H1 (cell line): Measurements from ENCODE around the gene SMOC2. TPM values are rescaled to one million over a fixed set of nuclear protein-coding genes. Genes with fewer than 3 reads are reported as not detected.

ENCODE experiments used
- CTCF ChIA-PET: fragments of 300-600 bp; sonication (Branson Sonifier 250); formaldehyde crosslinking; loops from one replicate; lab custom pipeline; 2021; ENCODE audit not compliant: partially characterized antibody; lab: Charles Lee
- POLR2A ChIA-PET: fragments of 300-600 bp; sonication (Branson Sonifier 250); formaldehyde crosslinking; loops from one replicate; lab custom pipeline; 2021; ENCODE audit warnings: inconsistent platforms; ENCODE audit not compliant: partially characterized antibody; lab: Charles Lee
- DNase-seq, 2 experiments: peaks; one replicate each; pipeline versions ENCODE4 v3.0.0 to v3.0.0-alpha.2; 2010 to 2022; ENCODE audit warnings: low spot score in 2 of 2, low read depth in 1 of 2, mixed read lengths in 1 of 2
- FAIRE-seq: peaks from 2 replicates; lab custom pipeline; 2011; peaks lifted over from hg19 to GRCh38; lab: Jason Lieb, UNC
- H2AFZ ChIP-seq: 2 replicates; pipeline ENCODE4 v1.8.1; 2012; ENCODE audit warnings: low read length, inconsistent platforms
- H2AK5ac ChIP-seq: 2 replicates; pipeline ENCODE4 v1.6.1; 2013; ENCODE audit warnings: low read depth, low read length
- H2BK120ac ChIP-seq: replicated peaks from 2 replicates; pipeline ENCODE3; 2013; ENCODE audit warnings: low read depth, low read length, inconsistent platforms
- H2BK12ac ChIP-seq: 2 replicates; pipeline ENCODE4 v1.6.1; 2013; ENCODE audit warnings: low read depth, low read length
- H2BK15ac ChIP-seq: 2 replicates; pipeline ENCODE4 v1.6.1; 2013; ENCODE audit warnings: low read length
- H2BK20ac ChIP-seq: 2 replicates; pipeline ENCODE4 v1.6.1; 2013; ENCODE audit warnings: low read length
- H2BK5ac ChIP-seq: 2 replicates; pipeline ENCODE4 v1.6.1; 2013; ENCODE audit warnings: low read depth, low read length
- H3K14ac ChIP-seq: 2 replicates; pipeline ENCODE4 v1.6.1; 2013; ENCODE audit warnings: inconsistent platforms; ENCODE audit not compliant: insufficient read length
- H3K18ac ChIP-seq: 2 replicates; pipeline ENCODE4 v1.6.1; 2013; ENCODE audit warnings: low read length; ENCODE audit errors: extremely low read depth
- H3K23ac ChIP-seq: 2 replicates; pipeline ENCODE4 v1.6.1; 2013; ENCODE audit warnings: inconsistent platforms; ENCODE audit not compliant: insufficient read length
- H3K23me2 ChIP-seq: 2 replicates; pipeline ENCODE4 v1.6.1; 2013; ENCODE audit warnings: low read depth, low read length
- H3K27ac ChIP-seq: 2 replicates; pipeline ENCODE4 v1.6.1; 2011; ENCODE audit warnings: low read depth, low read length, inconsistent platforms
- H3K27me3 ChIP-seq, 4 experiments: replicated peaks in 1 of 4; 1 replicate in 1 of 4; 2 replicates in 3 of 4; pipeline versions ENCODE4 v1.6.1 to v1.8.1; 2011 to 2013; ENCODE audit warnings: low read length in 3 of 4, mild to moderate bottlenecking in 3 of 4, inconsistent platforms in 2 of 4, mixed read lengths in 2 of 4, moderate library complexity in 1 of 4; ENCODE audit not compliant: control insufficient read depth in 3 of 4, insufficient read depth in 3 of 4; ENCODE audit errors: extremely low read depth in 1 of 4
- H3K36me3 ChIP-seq, 4 experiments: 2 replicates each; pipeline versions ENCODE4 v1.6.1 to v1.8.1; 2011 to 2013; ENCODE audit warnings: mild to moderate bottlenecking in 4 of 4, low read length in 3 of 4, moderate library complexity in 2 of 4, control low read depth in 1 of 4, inconsistent platforms in 1 of 4; ENCODE audit not compliant: insufficient read depth in 4 of 4, control insufficient read depth in 2 of 4
- H3K4ac ChIP-seq: replicated peaks from 2 replicates; pipeline ENCODE3; 2013; ENCODE audit warnings: low read length, low read depth, mixed read lengths, inconsistent platforms; ENCODE audit not compliant: insufficient read length
- H3K4me1 ChIP-seq, 4 experiments: replicated peaks in 1 of 4; 1 replicate in 1 of 4; 2 replicates in 3 of 4; pipeline versions ENCODE4 v1.6.1 to v1.8.1; 2011 to 2013; ENCODE audit warnings: low read length in 3 of 4, inconsistent platforms in 2 of 4, mixed read lengths in 1 of 4; ENCODE audit not compliant: insufficient read depth in 4 of 4, control insufficient read depth in 3 of 4
- H3K4me2 ChIP-seq, 2 experiments: 2 replicates each; pipeline versions ENCODE4 v1.6.1 to v1.8.1; 2011 to 2013; ENCODE audit warnings: low read depth in 2 of 2, low read length in 2 of 2, control low read depth in 1 of 2, inconsistent platforms in 1 of 2, mild to moderate bottlenecking in 1 of 2; ENCODE audit not compliant: insufficient read depth in 1 of 2
- H3K4me3 ChIP-seq, 4 experiments: fragments of 200-600, 300-600 bp in 1 of 4; sonication (generic), shearing (Covaris generic), sonication (Bioruptor Twin) in 1 of 4; 2 replicates each; pipeline versions ENCODE4 v1.5.1 to v1.8.1; 2011 to 2016; ENCODE audit warnings: low read length in 4 of 4, low read depth in 3 of 4, control low read depth in 2 of 4, inconsistent platforms in 2 of 4, mild to moderate bottlenecking in 2 of 4, mixed read lengths in 1 of 4, moderate library complexity in 1 of 4; ENCODE audit not compliant: insufficient read depth in 2 of 4; ENCODE audit errors: extremely low read depth in 1 of 4
- H3K56ac ChIP-seq: replicated peaks from 2 replicates; pipeline ENCODE3; 2013; ENCODE audit warnings: low read depth, mild to moderate bottlenecking, mixed read lengths, low read length, inconsistent platforms; ENCODE audit not compliant: insufficient read length
- H3K79me1 ChIP-seq: 2 replicates; pipeline ENCODE4 v1.6.1; 2013; ENCODE audit warnings: low read depth, low read length, control low read depth
- H3K79me2 ChIP-seq, 2 experiments: 2 replicates each; pipeline versions ENCODE4 v1.6.1 to v1.8.1; 2012 to 2013; ENCODE audit warnings: low read length in 2 of 2, mild to moderate bottlenecking in 2 of 2, inconsistent platforms in 1 of 2; ENCODE audit not compliant: insufficient read depth in 2 of 2, control insufficient read depth in 1 of 2
- H3K9ac ChIP-seq, 4 experiments: replicated peaks in 1 of 4; 1 replicate in 1 of 4; 2 replicates in 3 of 4; pipeline versions ENCODE4 v1.6.1 to v1.8.1; 2011 to 2013; ENCODE audit warnings: low read depth in 3 of 4, low read length in 3 of 4, control low read depth in 2 of 4, mild to moderate bottlenecking in 2 of 4, moderate library complexity in 2 of 4, inconsistent platforms in 1 of 4; ENCODE audit errors: extremely low read depth in 1 of 4
- H3K9me3 ChIP-seq, 2 experiments: 2 replicates each; pipeline versions ENCODE4 v1.6.1 to v1.8.1; 2012 to 2013; ENCODE audit warnings: mild to moderate bottlenecking in 2 of 2, moderate library complexity in 2 of 2, control low read depth in 1 of 2, inconsistent platforms in 1 of 2, low read depth in 1 of 2, low read length in 1 of 2, mixed read lengths in 1 of 2; ENCODE audit not compliant: insufficient read depth in 2 of 2
- H4K20me1 ChIP-seq, 2 experiments: replicated peaks in 1 of 2; 2 replicates each; pipeline versions ENCODE3 to v1.8.1; 2011 to 2013; ENCODE audit warnings: inconsistent platforms in 2 of 2, low read length in 2 of 2, mild to moderate bottlenecking in 1 of 2; ENCODE audit not compliant: insufficient read depth in 2 of 2, control insufficient read depth in 1 of 2
- H4K5ac ChIP-seq: 2 replicates; pipeline ENCODE4 v1.6.1; 2013; ENCODE audit warnings: low read length, low read depth, mixed read lengths, inconsistent platforms; ENCODE audit not compliant: insufficient read length
- H4K8ac ChIP-seq: 2 replicates; pipeline ENCODE4 v1.8.0; 2013; ENCODE audit warnings: mild to moderate bottlenecking, moderate library complexity, low read length, inconsistent platforms; ENCODE audit not compliant: insufficient read depth; ENCODE audit errors: extremely low read depth
- H4K91ac ChIP-seq: replicated peaks from 2 replicates; pipeline ENCODE3; 2013; ENCODE audit warnings: low read length, mixed read lengths, inconsistent platforms; ENCODE audit not compliant: insufficient read length
- RAD21 ChIP-seq, 2 experiments: IDR thresholded peaks in 1 of 2; conservative IDR thresholded peaks in 1 of 2; 2 replicates each; pipeline ENCODE4 v1.6.1; 2011; ENCODE audit warnings: low read depth in 2 of 2, low read length in 2 of 2, improper control_type of control experiment in 1 of 2, inconsistent platforms in 1 of 2, mild to moderate bottlenecking in 1 of 2, moderate library complexity in 1 of 2
- WGBS, 2 experiments: shearing (Covaris generic) in 1 of 2; methylation state at CpG; one replicate each; pipeline versions ENCODE4 v1.1.6 to v1.1.7; 2013 to 2015; ENCODE audit warnings: low lambda C conversion rate in 2 of 2, mixed read lengths in 2 of 2, inconsistent platforms in 1 of 2, low coverage in 1 of 2, missing lambda C conversion rate in 1 of 2; ENCODE audit not compliant: insufficient replicate concordance in 2 of 2, insufficient coverage in 1 of 2, insufficient read length in 1 of 2; ENCODE audit errors: extremely low coverage in 1 of 2, missing lambda C conversion rate in 1 of 2; 5-methylcytosine and 5-hydroxymethylcytosine counted together
- polyA plus RNA-seq, 7 experiments: library from polyadenylated mRNA; depleted of rRNA in 3 of 7; stranded (reverse) in 5 of 7; unstranded in 2 of 7; fragments of >200 nt in 5 of 7; fragments of 200-250 nt in 2 of 7; gene quantifications; 1 replicate in 5 of 7; 2 replicates in 1 of 7; 4 replicates in 1 of 7; pipeline versions ENCODE4 v1.2.1 to v1.2.3, GENCODE V29; 2011 to 2013; ENCODE audit warnings: missing spikeins in 2 of 7, mixed read lengths in 2 of 7
- total RNA-seq: library from RNA; stranded (reverse); fragmentation: NEBNext Ultra II Directional; extraction: Animal tissue kit (Norgen Biotek cat#: 25700); gene quantifications from 2 replicates; pipeline ENCODE4 v1.2.1, GENCODE V29; 2021

Gene SMOC2
- total and polyA plus RNA-seq, 2 of the 8 experiments (the other 6 are each of a cell fraction or from before 2014, with no cell fraction given) = 7.7 to 8.5 TPM

GRCh38 chr6:168563656-168564055 lies 122.7 kb downstream of the SMOC2 start:
- Histone ChIP-seq H4K91ac (no peak overlapping the region), H3K4me2 (no peak overlapping the region), H2BK15ac (no peak overlapping the region), H2BK20ac (no peak overlapping the region), H2AFZ (peak overlapping the region; percentile 93; the same call in 1 of the 2 replicates), H4K5ac (no peak overlapping the region), H3K4me3 (no peak overlapping the region), H3K14ac (no peak overlapping the region), H3K79me1 (no peaks in the 10 kb centered on the region), H3K27ac (no peak overlapping the region), H3K27me3 (no peaks in the 10 kb centered on the region), H2AK5ac (no peak overlapping the region), H3K9ac (peak overlapping the region in 1 of 4 experiments; percentile 44; a peak in 1 of 7 replicates), H3K23me2 (0 out of 2 replicates have a peak, but pooled peaks cover 1% of the 10 kb centered on the region), H3K23ac (no peak overlapping the region), H2BK12ac (no peak overlapping the region), H3K4ac (no peak overlapping the region), H4K8ac (no peak overlapping the region), H2BK5ac (no peak overlapping the region), H3K79me2 (no peaks in the 10 kb centered on the region), H3K18ac (no peak overlapping the region), H4K20me1 (peaks cover 0 to 1% of the 10 kb centered on the region in 2 experiments), H3K56ac (no peak overlapping the region), H3K9me3 (no peaks in the 10 kb centered on the region), H2BK120ac (no peak overlapping the region), H3K4me1 (peaks cover 0 to 8% (median 4%) of the 10 kb centered on the region in 4 experiments; a peak in 2 of 7 replicates), H3K36me3 (no peaks in the 10 kb centered on the region; a peak in 2 of 8 replicates)
- ChIA-PET CTCF (interaction anchor here (0.9 to 2.0 kb wide), 7 partner anchors 11 to 294 kb away, joined by 3 to 8 read pairs (median 3); no protein-coding TSS in a partner anchor), POLR2A (interaction anchor here (0.8 kb wide), 1 partner anchor 13 kb away, joined by 3 read pairs; no protein-coding TSS in a partner anchor)
- FAIRE-seq (no peak), DNase-seq (no peak)
- 59% methylated on average over 11 of the region's 11 CpGs; no CpG with 5 or more reads in 1 of the 2 experiments for WGBS, 2 experiments
- TF ChIP-seq RAD21 (IDR thresholded peaks at IDR 0.05 in 1 of 2, conservative IDR thresholded peaks at IDR 0.05 in 1 of 2; ENCODE audit: low read depth in 2 of 2, low read length in 2 of 2) = peak in 1 of 2 experiments; percentile 44; a peak in 3 of 4 replicates
